SIG-M5 treated with dmso at 0.1 percent for 504 hours (cell line): ENCODE results near the gene ORAI1.
"Not testable (repeated sequence)": the region's sequence is repeated elsewhere in the genome, so short reads cannot be mapped to it uniquely, and the experiment has no call there.

Experiments
- DNase-seq: peaks from one replicate; lab custom pipeline; 2025; ENCODE audit not compliant: unreplicated experiment; lab: John Stamatoyannopoulos, UW

ORAI1 gene

DNA sequence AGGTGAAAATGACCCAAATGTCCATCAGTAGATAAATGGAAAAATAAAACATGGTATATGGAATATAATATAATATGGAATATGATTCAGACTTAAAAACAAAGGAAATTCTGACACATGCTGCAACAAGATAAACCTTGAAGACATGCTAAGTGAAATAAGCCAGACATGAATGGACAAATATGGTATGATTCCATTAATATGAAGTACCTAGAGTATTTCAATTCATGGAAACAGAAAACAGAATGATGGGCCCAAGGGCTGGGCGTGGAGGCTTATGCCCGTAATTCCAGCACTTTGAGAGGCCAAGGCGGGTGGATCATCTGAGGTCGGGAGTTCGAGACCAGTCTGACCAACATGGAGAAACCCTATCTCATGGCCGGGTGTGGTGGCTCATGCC is 22.7 kb upstream of the ORAI1 start:
- DNase-seq: no peak

- no peak for DNase-seq
Measured at GRCh38 chr12:121608301-121608700, 18.0 kb upstream of the ORAI1 start.

DNA sequence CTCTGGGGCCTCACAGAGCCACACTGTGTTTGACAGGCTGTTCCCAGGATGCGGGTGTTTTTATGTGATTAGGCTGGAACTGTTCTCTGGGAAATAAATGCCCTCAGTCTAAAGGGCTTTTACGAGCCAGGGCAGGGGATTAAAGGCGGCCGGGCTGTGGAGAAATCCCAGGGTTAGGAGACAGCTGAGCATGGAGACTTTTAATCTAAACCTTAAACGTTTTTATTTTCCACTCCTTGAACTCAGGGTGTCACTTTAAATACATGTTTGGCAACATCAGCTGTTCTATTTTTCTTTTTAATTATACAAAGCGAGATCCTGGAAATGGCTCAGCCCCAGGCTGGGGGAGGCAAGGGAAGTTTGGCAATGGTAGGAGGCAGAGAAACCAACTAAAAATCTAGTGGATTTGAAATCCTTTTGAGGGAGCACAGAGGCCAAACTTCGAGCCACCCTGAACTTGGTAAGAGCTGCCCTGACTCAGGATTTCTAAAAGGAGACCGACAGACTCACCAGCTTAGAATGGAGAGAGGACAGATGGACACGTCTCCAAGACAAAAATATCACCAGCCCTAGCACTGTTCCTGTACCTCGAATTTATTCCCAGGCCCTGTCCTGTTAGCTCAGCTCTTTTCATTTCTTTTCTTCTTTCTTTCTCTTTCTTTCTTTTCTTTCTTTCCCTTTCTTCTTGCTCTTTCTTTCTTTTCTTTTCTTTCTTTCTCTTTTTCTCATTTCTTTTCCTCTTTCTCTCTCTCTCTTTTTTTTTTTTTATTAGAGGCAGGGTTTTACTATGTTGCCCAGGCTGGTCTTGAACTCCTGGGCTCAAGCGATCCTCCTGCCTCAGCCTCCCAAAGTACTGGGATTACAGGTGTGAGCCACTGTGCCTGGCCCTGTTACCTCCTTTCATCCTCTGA is 15.8 kb upstream of the ORAI1 start:
- no peak for DNase-seq

DNA sequence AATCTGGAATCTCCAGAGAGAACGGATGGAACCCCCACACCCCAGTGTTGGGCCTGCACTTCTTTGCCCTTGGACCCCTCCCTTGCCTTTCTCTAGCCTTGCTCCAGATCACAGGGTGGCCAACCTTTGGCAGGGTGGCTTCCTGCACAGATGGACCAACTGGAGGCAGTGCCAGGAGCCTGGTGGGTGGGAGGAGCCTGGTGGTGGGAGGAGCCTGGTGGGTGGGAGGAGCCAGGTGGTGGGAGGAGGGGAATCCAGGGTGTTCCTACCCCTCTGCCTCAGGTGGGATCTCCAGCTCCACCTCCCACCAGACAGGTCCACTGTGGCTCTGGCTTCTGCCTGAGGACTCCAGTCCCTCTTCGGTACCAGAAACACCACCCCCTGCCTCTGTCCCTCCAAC is 15.0 kb upstream of the ORAI1 start:
- DNase-seq: no peak

DNA sequence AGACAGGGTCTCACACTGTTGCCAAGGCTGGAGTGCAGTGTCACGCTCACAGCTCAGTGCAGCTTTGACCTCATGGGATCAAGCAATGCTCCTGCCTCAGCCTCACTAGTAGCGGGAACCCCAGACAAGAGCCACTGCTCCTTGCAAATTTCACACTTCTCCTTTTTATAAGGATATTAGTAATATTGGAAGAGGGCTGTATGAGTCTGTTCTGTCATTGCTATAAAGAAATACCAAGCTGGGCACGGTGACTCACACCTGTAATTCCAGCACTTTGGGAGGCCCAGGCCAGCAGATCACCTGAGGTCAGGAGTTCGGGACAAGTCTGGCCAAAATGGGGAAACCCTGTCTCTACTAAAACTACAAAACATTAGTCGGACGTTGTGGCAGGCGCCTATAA is 12.9 kb upstream of the ORAI1 start:
- DNase-seq: peak; percentile 45

GRCh38 chr12:121614872-121615467 is 11.4 kb upstream of the ORAI1 start:
- DNase-seq: no peak

DNA sequence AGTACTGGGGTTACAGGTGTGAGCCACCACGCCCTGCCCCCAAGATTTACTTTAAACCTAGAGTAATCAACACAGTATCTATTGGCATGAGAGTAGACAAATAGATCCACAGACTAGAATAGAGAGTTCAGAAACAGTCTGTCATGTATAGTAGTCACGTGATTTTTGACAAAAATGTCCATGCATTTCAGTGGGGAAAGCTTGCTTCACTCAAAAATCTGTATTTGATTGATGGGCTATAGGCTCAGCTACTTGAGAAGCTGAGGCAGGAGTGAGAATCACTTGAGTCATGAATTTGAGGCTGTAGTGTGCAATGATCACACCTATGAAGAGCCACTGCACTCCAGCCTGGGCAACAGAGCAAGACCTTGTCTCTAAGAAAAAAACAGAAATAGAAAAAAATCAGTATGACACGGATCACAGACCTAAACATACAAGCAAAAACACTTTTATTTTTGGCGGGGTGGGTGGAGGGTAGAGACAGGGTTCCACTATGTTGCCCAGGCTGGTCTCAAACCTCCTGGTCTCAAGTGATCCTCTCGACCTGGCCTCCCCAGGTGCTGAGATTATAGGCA is 7.6 kb upstream of the ORAI1 start:
- DNase-seq: no peak

DNA sequence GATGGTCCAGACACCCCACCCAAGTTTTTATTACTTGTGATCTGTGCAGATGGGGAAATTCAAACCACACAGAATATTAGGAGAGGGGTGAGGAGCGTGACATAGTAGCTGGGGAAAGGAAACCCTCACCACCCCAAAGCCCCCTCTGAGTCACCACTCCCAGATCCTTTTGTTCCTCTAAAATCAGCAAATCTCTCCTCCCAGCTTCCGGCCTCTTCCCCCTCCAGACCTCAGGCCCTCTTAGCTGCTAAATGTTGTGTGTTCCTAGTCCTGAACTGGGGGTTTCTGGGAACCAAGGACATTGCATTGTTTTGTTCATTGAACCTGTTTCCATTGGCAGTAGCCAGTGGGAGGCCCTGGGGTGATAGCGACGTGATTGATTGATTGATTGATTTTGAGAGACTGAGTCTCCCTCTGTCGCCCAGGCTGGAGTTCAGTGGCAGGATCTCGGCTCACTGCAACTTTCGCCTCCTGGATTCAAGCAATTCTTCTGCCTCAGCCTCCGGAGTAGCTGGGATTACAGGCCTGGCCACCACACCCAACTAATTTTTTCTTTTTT is 5.9 kb upstream of the ORAI1 start:
- no peak for DNase-seq

DNA sequence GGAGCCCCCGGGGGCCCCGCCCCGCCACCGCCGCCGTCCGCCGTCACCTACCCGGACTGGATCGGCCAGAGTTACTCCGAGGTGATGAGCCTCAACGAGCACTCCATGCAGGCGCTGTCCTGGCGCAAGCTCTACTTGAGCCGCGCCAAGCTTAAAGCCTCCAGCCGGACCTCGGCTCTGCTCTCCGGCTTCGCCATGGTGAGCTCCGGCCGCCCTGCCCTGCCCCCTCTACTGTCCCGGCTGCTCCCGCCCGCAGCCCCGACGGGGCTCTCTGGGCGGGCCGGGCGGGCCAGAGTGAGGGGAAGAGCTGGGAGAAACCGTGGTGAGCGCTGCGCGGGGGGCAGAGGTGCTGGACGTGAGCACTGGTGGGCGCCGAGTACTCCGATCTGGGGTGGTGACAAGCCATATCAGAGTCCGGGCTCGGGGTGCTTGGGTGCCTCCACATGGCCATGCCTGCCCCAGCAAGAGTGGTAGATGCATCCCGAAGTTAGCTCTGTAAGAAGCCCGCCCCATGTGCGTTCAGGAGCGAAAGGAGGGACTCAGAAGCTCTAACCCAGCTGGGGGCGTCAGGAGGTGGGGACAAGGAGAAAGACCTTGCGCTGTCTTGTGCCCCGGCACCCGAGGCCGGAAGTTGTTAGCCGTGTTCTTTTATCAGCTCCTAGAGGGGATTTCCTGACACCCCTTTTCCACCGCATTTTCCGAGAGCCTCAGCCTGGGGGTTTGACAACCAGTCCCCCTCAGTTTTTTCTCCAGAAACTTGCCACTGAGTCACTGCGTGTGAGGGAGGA is 717 bp downstream of the ORAI1 start:
- DNase-seq: peak; percentile 68

- DNase-seq: no peak
Measured at GRCh38 chr12:121628037-121628436, 1.7 kb downstream of the ORAI1 start.

GRCh38 chr12:121628536-121628935 is 2.2 kb downstream of the ORAI1 start:
- DNase-seq: no peak

DNA sequence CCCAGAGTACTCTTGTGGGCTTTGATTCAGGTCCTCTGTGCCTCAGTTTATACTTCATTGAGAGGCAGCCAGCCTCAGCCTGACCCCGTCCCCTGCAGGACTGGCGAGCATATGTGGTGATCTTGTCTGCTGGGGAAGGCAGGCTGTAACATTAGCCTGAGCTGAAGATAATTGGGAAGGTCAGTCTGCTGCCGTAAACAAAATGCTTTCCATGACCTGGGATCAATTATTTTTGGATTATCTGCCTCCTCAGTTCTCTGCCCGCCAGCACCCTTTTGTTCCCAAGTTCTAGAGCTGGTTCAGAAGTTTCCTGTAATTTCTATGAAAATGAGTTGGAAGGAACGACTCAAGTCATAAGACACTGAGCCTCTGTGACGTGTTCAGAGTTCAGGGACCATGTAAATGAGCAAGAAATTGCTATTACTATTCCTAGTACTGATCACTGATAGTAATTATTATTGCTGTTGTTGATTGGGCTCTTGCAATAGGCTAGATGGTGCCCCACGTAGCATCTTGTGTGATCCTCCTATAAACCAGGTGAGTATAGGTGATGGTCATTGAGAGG is 4.5 kb downstream of the ORAI1 start:
- DNase-seq: no peak

DNA sequence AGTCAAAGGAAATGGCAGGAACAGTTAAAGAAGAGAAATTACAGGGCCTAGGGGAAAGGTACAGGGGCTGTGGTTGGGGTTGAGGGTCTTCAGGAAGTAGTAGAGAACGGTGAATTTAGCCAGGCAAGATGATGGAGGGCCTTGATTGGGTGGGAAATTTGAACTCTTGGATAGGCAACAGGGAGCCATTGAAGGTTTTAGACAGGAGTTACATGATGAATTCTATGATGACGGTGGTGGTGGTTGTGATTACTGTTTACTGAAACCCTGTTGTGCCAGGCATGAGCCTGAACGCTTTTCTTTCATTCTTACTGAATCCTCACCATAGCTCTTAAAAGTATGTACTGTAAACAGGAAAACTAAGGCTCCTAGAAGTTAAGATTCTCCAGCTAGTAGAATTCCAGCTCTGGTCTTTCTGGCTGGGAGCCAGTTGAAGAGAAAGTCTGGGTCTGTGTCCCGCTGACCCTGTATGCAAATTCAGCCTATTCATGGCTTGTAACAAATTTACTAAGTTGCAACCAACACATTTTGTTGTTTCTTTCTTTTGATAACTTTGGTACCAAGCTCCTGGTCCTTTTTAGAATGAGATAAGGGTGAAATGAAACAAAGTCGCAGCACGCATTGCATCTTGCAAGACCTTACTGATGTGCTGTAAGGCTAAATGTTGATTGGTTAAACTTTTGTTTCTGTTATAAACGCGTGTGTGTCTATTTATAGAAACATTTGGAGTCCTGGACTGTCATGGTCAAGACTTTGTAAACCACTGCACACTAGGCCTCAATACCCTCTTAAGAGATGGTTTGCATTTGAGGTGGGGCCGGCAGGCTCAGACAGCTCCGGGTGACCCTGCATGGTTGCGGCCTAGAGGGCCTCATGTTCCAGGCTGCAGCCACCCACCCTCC is 6.0 kb downstream of the ORAI1 start:
- no peak for DNase-seq

DNA sequence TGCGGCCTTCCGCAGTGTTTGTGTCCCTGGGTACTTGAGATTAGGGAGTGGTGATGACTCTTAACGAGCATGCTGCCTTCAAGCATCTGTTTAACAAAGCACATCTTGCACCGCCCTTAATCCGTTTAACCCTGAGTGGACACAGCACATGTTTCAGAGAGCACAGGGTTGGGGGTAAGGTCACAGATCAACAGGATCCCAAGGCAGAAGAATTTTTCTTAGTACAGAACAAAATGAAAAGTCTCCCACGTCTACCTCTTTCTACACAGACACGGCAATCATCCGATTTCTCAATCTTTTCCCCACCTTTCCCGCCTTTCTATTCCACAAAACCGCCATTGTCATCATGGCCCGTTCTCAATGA is 7.5 kb downstream of the ORAI1 start:
- not testable (repeated sequence) for DNase-seq

DNA sequence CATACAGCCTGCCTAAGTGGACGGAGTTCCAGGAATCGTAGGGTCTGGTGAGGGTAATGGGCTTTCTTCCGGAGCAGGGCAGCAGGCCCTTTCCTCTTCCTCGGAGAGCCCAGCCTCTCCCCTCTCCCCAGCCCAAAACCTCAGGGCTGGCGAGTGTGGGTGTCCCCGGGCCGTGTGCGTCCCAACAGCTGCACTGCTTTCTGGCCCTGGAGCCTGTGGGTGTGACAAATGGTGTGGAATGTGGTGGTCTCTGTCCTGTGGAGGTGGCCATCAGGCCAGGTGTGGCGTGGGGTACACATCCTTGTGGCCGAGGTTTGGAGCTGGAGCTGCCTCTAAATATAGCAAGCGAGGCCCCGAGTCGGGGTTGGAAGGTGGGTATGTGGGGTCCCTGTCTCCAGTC is 8.5 kb downstream of the ORAI1 start:
- no peak for DNase-seq

DNA sequence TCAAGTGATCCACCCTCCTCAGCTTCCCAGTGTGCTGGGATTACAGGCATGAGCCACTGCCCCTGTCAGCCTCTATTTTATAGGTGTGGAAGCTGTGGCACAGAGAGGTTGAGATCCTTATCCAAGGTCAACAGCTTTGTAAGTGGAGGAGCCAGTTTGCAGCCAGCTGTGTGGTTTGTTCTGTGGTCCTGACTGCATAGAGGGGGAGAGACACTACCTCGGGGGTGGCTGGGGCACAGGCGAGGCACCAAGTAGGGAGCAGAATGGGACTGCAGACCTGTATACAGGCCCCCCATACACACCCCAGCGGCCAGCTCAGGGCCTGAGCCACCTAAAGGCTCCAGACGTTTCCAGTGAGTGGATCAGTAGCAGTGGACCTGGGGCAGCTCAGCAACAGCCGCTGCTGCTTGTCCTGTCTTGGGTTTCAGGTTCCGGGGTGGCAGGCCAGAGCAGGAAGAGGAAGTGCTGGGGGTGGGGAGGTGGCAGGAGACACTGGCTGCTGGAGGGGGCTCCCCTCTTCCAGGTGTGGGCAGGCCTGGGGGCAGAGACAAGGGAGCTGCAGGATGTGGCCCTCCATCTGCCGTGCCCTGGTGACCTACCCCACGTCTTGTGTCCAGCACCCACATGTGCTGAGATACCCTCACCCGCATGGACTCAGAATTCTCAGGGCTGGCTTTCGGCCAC is 11.0 kb downstream of the ORAI1 start:
- DNase-seq: no peak

DNA sequence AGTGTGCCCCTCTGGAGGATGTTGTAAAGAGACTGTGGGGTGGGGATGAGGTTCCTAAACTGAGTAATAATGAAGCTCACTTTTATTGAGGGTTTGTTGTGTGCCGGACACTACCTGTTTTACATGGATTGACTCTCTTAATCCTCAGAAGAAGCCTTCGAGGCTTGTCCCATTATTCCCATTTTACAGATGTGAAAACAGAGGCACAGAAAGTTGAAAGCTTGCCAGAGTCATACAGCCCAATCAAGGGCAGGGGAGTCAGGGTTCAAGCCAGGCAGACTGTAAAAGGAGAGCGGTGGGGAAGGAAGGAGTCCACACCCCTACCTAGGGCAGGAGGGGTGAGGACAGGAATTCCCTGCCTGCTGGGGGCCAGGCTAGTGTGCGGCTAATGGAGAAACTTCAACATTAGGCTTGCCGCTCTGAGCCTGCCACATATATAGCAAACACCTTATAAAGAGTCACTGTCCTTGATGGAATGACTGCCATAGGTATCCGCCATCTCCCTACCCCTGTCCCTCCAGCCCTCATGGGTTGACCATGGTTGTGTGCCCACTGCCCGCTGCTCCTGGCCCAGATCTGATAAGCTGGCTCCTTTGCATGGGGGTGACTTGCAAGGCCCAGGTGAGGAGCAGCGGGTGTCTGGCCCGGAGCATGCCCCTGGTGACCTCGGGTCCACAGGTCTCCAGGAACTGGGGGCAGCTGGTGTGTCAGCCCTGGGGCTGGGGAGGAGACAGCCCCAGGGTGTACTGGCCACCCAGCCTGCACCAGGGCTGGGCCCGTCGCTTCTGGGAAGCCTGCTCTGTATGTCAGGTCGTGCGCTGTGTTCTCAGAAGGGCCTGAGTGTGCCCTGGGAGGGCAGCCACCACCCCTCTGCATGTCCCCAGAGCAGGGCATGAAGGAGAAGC is 12.2 kb downstream of the ORAI1 start:
- DNase-seq: no peak

DNA sequence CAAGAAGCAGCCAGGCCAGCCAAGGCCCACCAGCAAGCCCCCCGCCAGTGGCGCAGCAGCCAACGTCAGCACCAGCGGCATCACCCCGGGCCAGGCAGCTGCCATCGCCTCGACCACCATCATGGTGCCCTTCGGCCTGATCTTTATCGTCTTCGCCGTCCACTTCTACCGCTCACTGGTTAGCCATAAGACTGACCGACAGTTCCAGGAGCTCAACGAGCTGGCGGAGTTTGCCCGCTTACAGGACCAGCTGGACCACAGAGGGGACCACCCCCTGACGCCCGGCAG is 15.0 kb downstream of the ORAI1 start:
- no peak for DNase-seq
